GM19193 (cell line): ENCODE measurements around the gene RAB44.

Experiments
- POLR2A ChIP-seq: IDR thresholded peaks from 4 replicates; pipeline ENCODE4 v1.6.1; 2011; ENCODE audit not compliant: insufficient read depth, insufficient read length; ENCODE audit errors: extremely low read depth

The RAB44 gene

GRCh38 chr6:36753671-36754405 is 56.2 kb downstream of the RAB44 start:
- TF ChIP-seq POLR2A: no peak

GRCh38 chr6:36754582-36755434 is 57.2 kb downstream of the RAB44 start:
- no peak for TF ChIP-seq POLR2A

GRCh38 chr6:36755435-36756348 is 58.1 kb downstream of the RAB44 start:
- TF ChIP-seq POLR2A: no peak

- TF ChIP-seq POLR2A: no peak
Measured at GRCh38 chr6:36756786-36757185, 59.2 kb downstream of the RAB44 start.

GRCh38 chr6:36757206-36757605 is 59.6 kb downstream of the RAB44 start:
- no peak for TF ChIP-seq POLR2A

GRCh38 chr6:36757943-36758508 is 60.4 kb downstream of the RAB44 start:
- TF ChIP-seq POLR2A: no peak

- TF ChIP-seq POLR2A: no peak
Measured at GRCh38 chr6:36758516-36759147, 61.0 kb downstream of the RAB44 start.

- no peak for TF ChIP-seq POLR2A
Measured at GRCh38 chr6:36759148-36759759, 61.6 kb downstream of the RAB44 start.

- TF ChIP-seq POLR2A: no peak
Measured at GRCh38 chr6:36760685-36761435, 63.2 kb downstream of the RAB44 start.

- TF ChIP-seq POLR2A: no peak
Measured at GRCh38 chr6:36762123-36762522, 64.5 kb downstream of the RAB44 start.

- no peak for TF ChIP-seq POLR2A
Measured at GRCh38 chr6:36765190-36765589, 67.6 kb downstream of the RAB44 start.

GRCh38 chr6:36765594-36766398 is 68.2 kb downstream of the RAB44 start:
- no peak for TF ChIP-seq POLR2A
